DOHH2 (cell line): ENCODE results near the gene CHI3L2.

Experiments
- H3F3A ChIP-seq: fragments of 200-600 bp; sonication (generic), shearing (Covaris generic); 2 replicates; pipeline ENCODE4 v1.6.0; 2016; ENCODE audit warnings: antibody characterized with exemption, mild to moderate bottlenecking; ENCODE audit not compliant: control insufficient read depth, insufficient read depth
- H3K27ac ChIP-seq: fragments of 200-600 bp; sonication (generic); 2 replicates; pipeline ENCODE4 v1.5.1; 2014; ENCODE audit warnings: low read depth, mild to moderate bottlenecking, low read length, moderate library complexity
- H3K27me3 ChIP-seq: fragments of 200-600 bp; sonication (generic); 2 replicates; pipeline ENCODE4 v1.6.1; 2014; ENCODE audit warnings: mild to moderate bottlenecking, low read length, mixed read lengths; ENCODE audit not compliant: control insufficient read depth
- H3K36me3 ChIP-seq: fragments of 200-600 bp; sonication (generic); 2 replicates; pipeline ENCODE4 v1.6.1; 2014; ENCODE audit warnings: mild to moderate bottlenecking, low read length, moderate library complexity, mixed read lengths; ENCODE audit not compliant: control insufficient read depth
- H3K4me1 ChIP-seq: fragments of 200-600 bp; sonication (generic); 2 replicates; pipeline ENCODE4 v1.6.1; 2014; ENCODE audit warnings: mild to moderate bottlenecking, low read length, mixed read lengths; ENCODE audit not compliant: control insufficient read depth
- H3K4me2 ChIP-seq: fragments of 200-600 bp; sonication (generic); 2 replicates; pipeline ENCODE4 v1.6.0; 2014; ENCODE audit warnings: mild to moderate bottlenecking, low read length, moderate library complexity
- H3K4me3 ChIP-seq: fragments of 200-600 bp; sonication (generic); 2 replicates; pipeline ENCODE4 v1.5.1; 2014; ENCODE audit warnings: mild to moderate bottlenecking, low read length, mixed read lengths
- H3K79me2 ChIP-seq: fragments of 200-600 bp; sonication (generic); 2 replicates; pipeline ENCODE4 v1.6.1; 2014; ENCODE audit warnings: mild to moderate bottlenecking, low read length, mixed read lengths; ENCODE audit not compliant: control insufficient read depth
- H3K9me2 ChIP-seq: fragments of 200-600 bp; sonication (generic); replicated peaks from 2 replicates; pipeline ENCODE4 v1.6.1; 2014; ENCODE audit warnings: mild to moderate bottlenecking, low read length, mixed read lengths; ENCODE audit not compliant: control insufficient read depth
- H3K9me3 ChIP-seq: fragments of 200-600 bp; sonication (generic); 2 replicates; pipeline ENCODE4 v1.6.1; 2014; ENCODE audit warnings: antibody characterized with exemption, low read length, mixed read lengths; ENCODE audit not compliant: control insufficient read depth, insufficient read depth
- H4K20me1 ChIP-seq: fragments of 200-600 bp; sonication (generic); 2 replicates; pipeline ENCODE4 v1.6.0; 2014; ENCODE audit warnings: low read depth, mild to moderate bottlenecking, antibody characterized with exemption, low read length, moderate library complexity; ENCODE audit not compliant: control insufficient read depth, insufficient read depth
- EZH2phosphoT487 ChIP-seq: fragments of 200-600 bp; sonication (generic); IDR thresholded peaks from 2 replicates; pipeline ENCODE4 v1.6.1; 2017; ENCODE audit warnings: borderline replicate concordance, mild to moderate bottlenecking, antibody characterized with exemption, low read length, moderate library complexity, mixed read lengths
- TF ChIP-seq, protein P1 (sequence below): fragments of 200-600 bp; sonication (generic); IDR thresholded peaks from one replicate; pipeline ENCODE4 v1.5.1; 2014; ENCODE audit warnings: antibody characterized with exemption, mild to moderate bottlenecking, low read depth, low read length; ENCODE audit not compliant: poor library complexity, severe bottlenecking

CHI3L2 gene

DNA sequence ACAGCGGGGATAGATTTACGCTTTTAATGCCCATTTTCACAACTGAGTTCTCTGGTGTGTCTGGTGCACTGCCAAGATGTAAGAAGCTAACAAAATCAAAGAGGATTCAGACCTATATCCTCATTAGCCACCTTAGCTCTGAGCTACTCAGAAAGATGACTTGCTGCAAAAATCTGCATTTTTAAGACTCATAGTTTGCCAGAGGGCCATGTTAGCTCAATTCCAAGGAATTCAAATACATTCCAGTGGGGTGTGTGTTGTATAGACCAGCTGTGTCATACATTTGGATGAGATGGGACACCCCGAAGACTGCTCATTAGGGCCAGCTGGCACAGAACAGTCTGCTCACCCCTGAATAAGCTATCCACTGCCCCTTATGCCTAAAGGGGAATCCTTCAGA lies 36.0 kb upstream of the CHI3L2 start:
- peaks cover 5% of the 10 kb centered on the region; the same call in 1 of the 2 replicates for H3F3A ChIP-seq
- TF ChIP-seq, protein P1, sequence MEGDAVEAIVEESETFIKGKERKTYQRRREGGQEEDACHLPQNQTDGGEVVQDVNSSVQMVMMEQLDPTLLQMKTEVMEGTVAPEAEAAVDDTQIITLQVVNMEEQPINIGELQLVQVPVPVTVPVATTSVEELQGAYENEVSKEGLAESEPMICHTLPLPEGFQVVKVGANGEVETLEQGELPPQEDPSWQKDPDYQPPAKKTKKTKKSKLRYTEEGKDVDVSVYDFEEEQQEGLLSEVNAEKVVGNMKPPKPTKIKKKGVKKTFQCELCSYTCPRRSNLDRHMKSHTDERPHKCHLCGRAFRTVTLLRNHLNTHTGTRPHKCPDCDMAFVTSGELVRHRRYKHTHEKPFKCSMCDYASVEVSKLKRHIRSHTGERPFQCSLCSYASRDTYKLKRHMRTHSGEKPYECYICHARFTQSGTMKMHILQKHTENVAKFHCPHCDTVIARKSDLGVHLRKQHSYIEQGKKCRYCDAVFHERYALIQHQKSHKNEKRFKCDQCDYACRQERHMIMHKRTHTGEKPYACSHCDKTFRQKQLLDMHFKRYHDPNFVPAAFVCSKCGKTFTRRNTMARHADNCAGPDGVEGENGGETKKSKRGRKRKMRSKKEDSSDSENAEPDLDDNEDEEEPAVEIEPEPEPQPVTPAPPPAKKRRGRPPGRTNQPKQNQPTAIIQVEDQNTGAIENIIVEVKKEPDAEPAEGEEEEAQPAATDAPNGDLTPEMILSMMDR = no peak
- TF ChIP-seq EZH2phosphoT487 = no peak
- H3K79me2 ChIP-seq = no peaks in the 10 kb centered on the region
- H3K4me1 ChIP-seq = peaks cover 29% of the 10 kb centered on the region
- H3K9me3 ChIP-seq = no peaks in the 10 kb centered on the region
- no peaks in the 10 kb centered on the region for H4K20me1 ChIP-seq
- no peaks in the 10 kb centered on the region for H3K27me3 ChIP-seq
- H3K4me3 ChIP-seq = no peak overlapping the region
- no peak overlapping the region for H3K4me2 ChIP-seq
- no peak overlapping the region for H3K27ac ChIP-seq
- no peaks in the 10 kb centered on the region for H3K9me2 ChIP-seq
- peaks cover 98% of the 10 kb centered on the region for H3K36me3 ChIP-seq

- no peaks in the 10 kb centered on the region for H3K9me3 ChIP-seq
- peaks cover 98% of the 10 kb centered on the region for H3K36me3 ChIP-seq
- peaks cover 32% of the 10 kb centered on the region for H3K4me1 ChIP-seq
- no peak for TF ChIP-seq EZH2phosphoT487
- TF ChIP-seq, protein P1 = no peak
- no peaks in the 10 kb centered on the region for H4K20me1 ChIP-seq
- H3K27ac ChIP-seq = no peak overlapping the region
- no peak overlapping the region for H3K4me2 ChIP-seq
- no peaks in the 10 kb centered on the region for H3K9me2 ChIP-seq
- no peaks in the 10 kb centered on the region for H3K79me2 ChIP-seq
- H3K4me3 ChIP-seq = no peak overlapping the region
- no peaks in the 10 kb centered on the region for H3K27me3 ChIP-seq
- H3F3A ChIP-seq = peaks cover 5% of the 10 kb centered on the region; the same call in 1 of the 2 replicates
Observed at GRCh38 chr1:111192074-111192473, 35.4 kb upstream of the CHI3L2 start.

GRCh38 chr1:111192658-111193519 lies 34.6 kb upstream of the CHI3L2 start:
- Histone ChIP-seq H4K20me1 (no peaks in the 10 kb centered on the region), H3K9me3 (no peaks in the 10 kb centered on the region), H3K4me2 (no peak overlapping the region), H3K27ac (no peak overlapping the region; the same call in 1 of the 2 replicates), H3K79me2 (no peaks in the 10 kb centered on the region), H3F3A (peaks cover 5% of the 10 kb centered on the region; the same call in 1 of the 2 replicates), H3K36me3 (peaks cover 98% of the 10 kb centered on the region), H3K9me2 (no peaks in the 10 kb centered on the region), H3K4me3 (no peak overlapping the region), H3K4me1 (peaks cover 36% of the 10 kb centered on the region), H3K27me3 (no peaks in the 10 kb centered on the region)
- TF ChIP-seq, protein P1 = no peak
- TF ChIP-seq EZH2phosphoT487 = no peak
